Colonic mucosa (tissue), 4 donors: ENCODE results near the gene USP10. TPM values are rescaled to one million over a fixed set of nuclear protein-coding genes. Genes with fewer than 3 reads are reported as not detected.

ENCODE experiments used
- DNase-seq: peaks from one replicate; pipeline ENCODE4 v3.0.0-alpha.2; 2020
- H3K27ac ChIP-seq: fragments of 200-600 bp; one replicate; pipeline ENCODE4 v1.8.0; 2021
- H3K27me3 ChIP-seq: fragments of 200-600 bp; one replicate; pipeline ENCODE4 v1.8.0; 2021
- H3K36me3 ChIP-seq: fragments of 200-600 bp; one replicate; pipeline ENCODE4 v1.8.0; 2021
- H3K4me1 ChIP-seq: fragments of 200-600 bp; one replicate; pipeline ENCODE4 v1.8.0; 2021; ENCODE audit warnings: mild to moderate bottlenecking
- H3K4me3 ChIP-seq: fragments of 200-600 bp; one replicate; pipeline ENCODE4 v1.8.0; 2021
- H3K9ac ChIP-seq, 2 donors: one replicate each; pipeline ENCODE4 v1.7.0; 2013; ENCODE audit warnings: control low read depth in 2 of 2, low read depth in 2 of 2, low read length in 2 of 2
- H3K9me3 ChIP-seq: fragments of 200-600 bp; one replicate; pipeline ENCODE4 v1.8.0; 2021
- CTCF ChIP-seq: fragments of 200-600 bp; IDR thresholded peaks from one replicate; pipeline ENCODE4 v1.8.0; 2022; ENCODE audit warnings: antibody characterized with exemption, mild to moderate bottlenecking
- intact Hi-C: fragments of 100-400 bp; cut with DNase I; formaldehyde crosslinking; loops from one replicate; pipeline ENCODE4 v1.14.1; 2022
- total RNA-seq, 2 donors: library from RNA; stranded (reverse); fragmentation: NEBNext Ultra II Directional in 1 of 2; extraction: Animal tissue kit (Norgen Biotek cat#: 25700) in 1 of 2; gene quantifications; one replicate each; pipeline ENCODE4 v1.2.1, GENCODE V29; 2021
- donor health status: healthy.
- donor health status: DM: no; HTN: no; CAD: no.
- donor health status: DM: no; HTN: no; CAD: no.

USP10 gene
- total RNA-seq, 2 donors from 2014 or later = 70.0 to 88.2 TPM

- no peak overlapping the region for H3K27ac ChIP-seq
Measured at GRCh38 chr16:84780063-84780462, 80.3 kb downstream of the USP10 start.

GRCh38 chr16:84780544-84781376 is 81.0 kb downstream of the USP10 start:
- Histone ChIP-seq H3K4me3 (no peak overlapping the region), H3K9ac (no peak overlapping the region), H3K27me3 (no peaks in the 10 kb centered on the region), H3K27ac (no peak overlapping the region), H3K4me1 (peaks cover under 1% of the 10 kb centered on the region), H3K36me3 (peaks cover 5% of the 10 kb centered on the region), H3K9me3 (no peaks in the 10 kb centered on the region)
- TF ChIP-seq CTCF = no peak
- no peak for DNase-seq
- intact Hi-C loops = no loop called here

More at GRCh38 chr16:84780063-84780462, 80.3 kb downstream of the USP10 start:
- H3K27me3 ChIP-seq = no peaks in the 10 kb centered on the region
- no peaks in the 10 kb centered on the region for H3K4me1 ChIP-seq
- H3K36me3 ChIP-seq = peaks cover 11% of the 10 kb centered on the region
- intact Hi-C loops = no loop called here
- H3K9ac ChIP-seq = no peak overlapping the region
- H3K9me3 ChIP-seq = no peaks in the 10 kb centered on the region
- TF ChIP-seq CTCF = no peak
- H3K4me3 ChIP-seq = no peak overlapping the region
- no peak for DNase-seq

- intact Hi-C loops = no loop called here
- Histone ChIP-seq H3K9me3 (no peaks in the 10 kb centered on the region), H3K36me3 (peaks cover 5% of the 10 kb centered on the region), H3K9ac (no peak overlapping the region), H3K27ac (no peak overlapping the region), H3K4me3 (no peak overlapping the region), H3K27me3 (no peaks in the 10 kb centered on the region), H3K4me1 (peaks cover 14% of the 10 kb centered on the region)
- TF ChIP-seq CTCF = no peak
- no peak for DNase-seq
Measured at GRCh38 chr16:84782846-84783245, 83.0 kb downstream of the USP10 start.

GRCh38 chr16:84785843-84786581 is 86.2 kb downstream of the USP10 start:
- no peak for TF ChIP-seq CTCF
- no peaks in the 10 kb centered on the region for H3K9me3 ChIP-seq
- peak; percentile 65 for DNase-seq
- intact Hi-C loops = no loop called here
- H3K27ac ChIP-seq = no peak overlapping the region
- H3K27me3 ChIP-seq = no peaks in the 10 kb centered on the region
- H3K4me1 ChIP-seq = peaks cover 14% of the 10 kb centered on the region
- peak overlapping the region in 1 of 2 donors; percentile 15 for H3K9ac ChIP-seq
- H3K36me3 ChIP-seq = no peaks in the 10 kb centered on the region
- H3K4me3 ChIP-seq = no peak overlapping the region

- DNase-seq = peak; percentile 36
- no peaks in the 10 kb centered on the region for H3K27me3 ChIP-seq
- no peak overlapping the region for H3K27ac ChIP-seq
Measured at GRCh38 chr16:84786605-84787262, 86.9 kb downstream of the USP10 start.

More at GRCh38 chr16:84786605-84787262, 86.9 kb downstream of the USP10 start:
- intact Hi-C loops = no loop called here
- H3K9me3 ChIP-seq = no peaks in the 10 kb centered on the region
- TF ChIP-seq CTCF = no peak
- H3K36me3 ChIP-seq = no peaks in the 10 kb centered on the region
- peak overlapping the region in 1 of 2 donors; percentile 21 for H3K9ac ChIP-seq
- no peak overlapping the region for H3K4me3 ChIP-seq
- H3K4me1 ChIP-seq = peaks cover 14% of the 10 kb centered on the region
